ENCODE results near the gene MIER2. TPM values are rescaled to one million over a fixed set of nuclear protein-coding genes. Genes with fewer than 3 reads are reported as not detected.

Gene MIER2
- total RNA-seq, 4 donors from 2014 or later = 8.6 to 25.7 (median 16.6) TPM

Other genes starting within 250 kb of the MIER2 start
- gene OR4F17, start 237.7 kb downstream of the MIER2 start, total RNA-seq = not detected
- gene PLPP2, start 53.4 kb downstream of the MIER2 start, total RNA-seq = 10 to 100 TPM in 2 of 4 donors, 1 to 10 TPM in 2; 1.6 to 13.7 (median 9.2) TPM
- 1 to 10 TPM in 3 of 4 donors, under 1 TPM in 1; 0.19 to 9.6 (median 1.8) TPM for gene C2CD4C, start 64.4 kb upstream of the MIER2 start, total RNA-seq
- 10 to 100 TPM; 11.7 to 27.1 (median 18.8) TPM for gene SHC2, start 116.2 kb upstream of the MIER2 start, total RNA-seq
- under 1 TPM in 1 of 4 donors, not detected in 3; 0.69 TPM for gene MADCAM1, start 151.7 kb upstream of the MIER2 start, total RNA-seq
- 10 to 100 TPM; 45.5 to 61.2 (median 46.1) TPM for gene TPGS1, start 162.7 kb upstream of the MIER2 start, total RNA-seq
- 10 to 100 TPM; 40.2 to 67.7 (median 55.5) TPM for gene CDC34, start 187.0 kb upstream of the MIER2 start, total RNA-seq
- gene GZMM, start 199.3 kb upstream of the MIER2 start, total RNA-seq = 1 to 10 TPM in 2 of 4 donors, not detected in 2; 1.1 to 3.7 TPM
- 100 to 1,000 TPM; 331 to 521 (median 417) TPM for gene BSG, start 227.8 kb upstream of the MIER2 start, total RNA-seq
- gene HCN2, start 245.1 kb upstream of the MIER2 start, total RNA-seq = under 1 TPM in 2 of 4 donors, not detected in 2; 0.13 to 0.56 TPM

Measured in omental fat pad (tissue), 4 donors.